ENCODE results near the gene SPDYE4. TPM values are rescaled to one million over a fixed set of nuclear protein-coding genes. Genes with fewer than 3 reads are reported as not detected.
A peak's percentile ranks its signal among the peaks of the same experiment; 100 is the strongest.

The SPDYE4 gene
- polyA plus RNA-seq, 1 of the 3 experiments (the other 2 are of a cell fraction), result not detected

DNA sequence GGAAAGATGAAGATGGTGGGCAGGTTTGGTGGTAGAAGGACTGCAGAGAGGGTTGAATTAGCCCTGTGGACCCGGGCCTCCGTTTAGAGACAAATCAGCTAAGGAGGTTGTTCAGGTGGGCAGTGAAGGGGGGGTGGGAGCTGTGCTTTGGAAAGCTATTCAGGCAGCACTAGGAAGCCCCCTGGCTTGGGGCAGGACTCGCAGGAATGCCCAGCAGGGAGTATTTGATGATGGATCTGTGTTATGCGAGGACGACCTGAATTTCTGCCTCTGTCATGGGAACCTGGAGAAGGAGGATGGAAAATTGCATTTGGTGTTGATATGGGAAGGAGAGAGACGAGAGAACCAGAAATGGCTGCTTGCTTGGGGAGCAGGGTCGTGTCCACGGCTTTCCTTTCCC, 3.5 kb downstream of the SPDYE4 start:
- H3K9me2 ChIP-seq, result no peaks in the 10 kb centered on the region
- TF ChIP-seq EP300 (IDR thresholded peaks at IDR 0.05; ENCODE audit: borderline replicate concordance in 1 of 2, low read depth in 1 of 2, low read length in 1 of 2), result no peak
- no peak for TF ChIP-seq ELF1 (IDR thresholded peaks at IDR 0.05)
- TF ChIP-seq JUND (IDR thresholded peaks at IDR 0.05), result no peak
- TF ChIP-seq FOXM1 (IDR thresholded peaks at IDR 0.05; ENCODE audit: low read depth), result no peak
- no peak for TF ChIP-seq MXI1 (IDR thresholded peaks at IDR 0.05; ENCODE audit: low read depth, low read length)
- TF ChIP-seq SMC3 (IDR thresholded peaks at IDR 0.05; ENCODE audit: low read depth, low read length), result no peak
- TF ChIP-seq NRF1 (IDR thresholded peaks at IDR 0.05; ENCODE audit: low read depth, low read length), result no peak
- no peak for TF ChIP-seq POLR2AphosphoS5 (IDR thresholded peaks at IDR 0.05; ENCODE audit: low read depth, low read length)
- TF ChIP-seq EZH2phosphoT487 (IDR thresholded peaks at IDR 0.05; ENCODE audit: borderline replicate concordance, low read depth), result no peak
- TF ChIP-seq CTCF (IDR thresholded peaks at IDR 0.05), result no peak
- TF ChIP-seq RXRA (IDR thresholded peaks at IDR 0.05; ENCODE audit: borderline replicate concordance, low read depth), result no peak
- TF ChIP-seq PBX3 (IDR thresholded peaks at IDR 0.05), result no peak
- no peaks in the 10 kb centered on the region for H3K79me2 ChIP-seq (ENCODE audit: insufficient read depth)
- no peaks in the 10 kb centered on the region for H3K36me3 ChIP-seq (replicated peaks in 1 of 2; ENCODE audit: control insufficient read depth in 1 of 2, insufficient read depth in 2 of 2, low read length in 1 of 2)
- no peak overlapping the region for H3K4me3 ChIP-seq (ENCODE audit: low read depth in 2 of 2, low read length in 1 of 2)
- CTCF ChIA-PET, result interaction anchor here (1.3 to 1.6 kb wide), 2 partner anchors 9 to 31 kb away, joined by 6 to 7 read pairs; no protein-coding TSS in a partner anchor
- no peaks in the 10 kb centered on the region for H4K20me1 ChIP-seq (ENCODE audit: insufficient read depth)
- 7% methylated on average over 8 of the region's 8 CpGs for WGBS (ENCODE audit: low lambda C conversion rate)
- H3K4me2 ChIP-seq, result no peak overlapping the region
- H3K27me3 ChIP-seq (ENCODE audit: insufficient read depth), result peaks cover 60% of the 10 kb centered on the region
- no peaks in the 10 kb centered on the region for H3K9me3 ChIP-seq
- no peaks in the 10 kb centered on the region for H3K4me1 ChIP-seq (ENCODE audit: control insufficient read depth in 1 of 2, insufficient read depth in 2 of 2, low read depth in 1 of 2, low read length in 1 of 2)
- no peak for DNase-seq
- POLR2A ChIA-PET, result no interaction called here
- H3F3A ChIP-seq (replicated peaks; ENCODE audit: insufficient read depth), result no peaks in the 10 kb centered on the region
- no peak overlapping the region for H3K9ac ChIP-seq
- H2AFZ ChIP-seq (ENCODE audit: low read depth), result no peak overlapping the region
- no peak overlapping the region for H3K27ac ChIP-seq (ENCODE audit: low read depth in 2 of 2, low read length in 1 of 2)

DNA sequence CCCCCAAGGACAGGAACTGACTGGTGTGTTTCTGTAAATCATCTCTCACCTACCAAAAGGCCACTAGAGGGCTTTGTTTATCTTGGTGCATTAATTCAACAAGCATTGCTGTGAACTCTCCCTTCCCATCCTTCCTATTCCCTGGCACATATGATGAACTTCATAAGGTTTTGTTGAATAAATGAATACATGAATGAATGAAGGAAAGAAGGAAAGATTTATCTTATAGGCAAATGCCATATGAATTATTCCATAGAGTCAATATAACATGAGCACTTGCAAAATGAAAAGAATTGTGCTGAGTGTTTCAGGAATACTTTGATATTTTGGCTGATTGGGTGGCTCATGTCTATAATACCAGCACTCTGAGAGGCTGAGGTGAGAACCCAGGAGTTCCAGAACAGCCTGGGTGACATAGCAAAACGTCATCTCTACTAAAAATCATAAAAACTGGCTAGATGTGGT, 4.3 kb downstream of the SPDYE4 start:
- Histone ChIP-seq H3K9ac (no peak overlapping the region), H3K79me2 (ENCODE audit: insufficient read depth) (no peaks in the 10 kb centered on the region), H3K4me1 (ENCODE audit: control insufficient read depth in 1 of 2, insufficient read depth in 2 of 2, low read depth in 1 of 2, low read length in 1 of 2) (no peaks in the 10 kb centered on the region), H3K4me2 (no peak overlapping the region), H3F3A (replicated peaks; ENCODE audit: insufficient read depth) (no peaks in the 10 kb centered on the region), H3K36me3 (replicated peaks in 1 of 2; ENCODE audit: control insufficient read depth in 1 of 2, insufficient read depth in 2 of 2, low read length in 1 of 2) (no peaks in the 10 kb centered on the region), H3K27ac (ENCODE audit: low read depth in 2 of 2, low read length in 1 of 2) (no peak overlapping the region), H4K20me1 (ENCODE audit: insufficient read depth) (no peaks in the 10 kb centered on the region), H3K9me3 (no peaks in the 10 kb centered on the region), H3K27me3 (ENCODE audit: insufficient read depth) (peaks cover 54% of the 10 kb centered on the region), H3K4me3 (ENCODE audit: low read depth in 2 of 2, low read length in 1 of 2) (no peak overlapping the region), H3K9me2 (no peaks in the 10 kb centered on the region), H2AFZ (ENCODE audit: low read depth) (no peak overlapping the region)
- CTCF ChIA-PET, result interaction anchor here (1.3 to 1.6 kb wide), 2 partner anchors 8 to 32 kb away, joined by 6 to 7 read pairs; no protein-coding TSS in a partner anchor
- 0% methylated on average over 1 of the region's 1 CpG for WGBS (ENCODE audit: low lambda C conversion rate)
- no peak for DNase-seq
- peak; percentile 60 for TF ChIP-seq CTCF (IDR thresholded peaks at IDR 0.05)
- TF ChIP-seq FOXJ3 (CRISPR knock-in tag; IDR thresholded peaks at IDR 0.05), result no peak
- 0 out of 2 replicates have a peak, but pooled peaks have one; percentile 5 for TF ChIP-seq RAD21 (IDR thresholded peaks at IDR 0.05; ENCODE audit: low read length)
- peak; percentile 36 for TF ChIP-seq SMC3 (IDR thresholded peaks at IDR 0.05; ENCODE audit: low read depth, low read length)
- POLR2A ChIA-PET, result no interaction called here
